Vagina (tissue), 2 donors: ENCODE data around the gene CTSA. TPM values are rescaled to one million over a fixed set of nuclear protein-coding genes. Genes with fewer than 3 reads are reported as not detected.

Experiments used
- DNase-seq, 2 donors: peaks; one replicate each; pipeline ENCODE4 v3.0.0-alpha.2; 2017; ENCODE audit errors: extremely low spot score in 2 of 2
- H3K27ac ChIP-seq: fragments of 200-600 bp; sonication (generic); one replicate; pipeline ENCODE4 v1.5.1; 2019
- H3K27me3 ChIP-seq: fragments of 200-600 bp; sonication (generic); one replicate; pipeline ENCODE4 v1.5.1; 2019
- H3K36me3 ChIP-seq, 2 donors: fragments of 200-600 bp; sonication (generic); one replicate each; pipeline ENCODE4 v1.5.1; 2017 to 2019
- H3K4me1 ChIP-seq: fragments of 200-600 bp; sonication (generic); one replicate; pipeline ENCODE4 v1.5.1; 2019
- H3K4me3 ChIP-seq, 2 donors: fragments of 200-600 bp; sonication (generic); 1 replicate in 1 of 2; 2 replicates in 1 of 2; pipeline ENCODE4 v1.5.1; 2016 to 2019
- H3K9me3 ChIP-seq: fragments of 200-600 bp; sonication (generic); one replicate; pipeline ENCODE4 v1.5.1; 2019
- CTCF ChIP-seq, 3 experiments: fragments of 450-650 bp in 2 of 3; fragments of 200-600 bp in 1 of 3; sonication (generic) in 1 of 3; IDR thresholded peaks; one replicate each; pipeline ENCODE4 v1.5.1; 2017 to 2019; ENCODE audit warnings: antibody characterized with exemption in 3 of 3, mild to moderate bottlenecking in 2 of 3, moderate library complexity in 2 of 3
- POLR2A ChIP-seq, 2 donors: fragments of 450-650 bp; IDR thresholded peaks; one replicate each; pipeline ENCODE4 v1.6.1; 2017; ENCODE audit warnings: antibody characterized with exemption in 2 of 2, mild to moderate bottlenecking in 2 of 2, moderate library complexity in 2 of 2
- POLR2AphosphoS5 ChIP-seq, 2 donors: sonication (generic); formaldehyde crosslinking; IDR thresholded peaks; one replicate each; pipeline ENCODE4 v1.9.0; 2017; ENCODE audit warnings: antibody characterized with exemption in 2 of 2, mild to moderate bottlenecking in 2 of 2, low read depth in 1 of 2; ENCODE audit not compliant: insufficient read depth in 1 of 2
- intact Hi-C: fragments of 100-400 bp; cut with DNase I; formaldehyde crosslinking; loops from one replicate; pipeline ENCODE4 v1.15.1; 2023
- total RNA-seq: library from RNA; depleted of rRNA; stranded (reverse); fragments of >200 nt; gene quantifications from one replicate; pipeline ENCODE4 v1.2.3, GENCODE V29; 2016

The CTSA gene
- total RNA-seq, 1 donor from 2014 or later = 114 TPM

GRCh38 chr20:45940053-45940452 is 48.9 kb downstream of the CTSA start:
- Histone ChIP-seq H3K27ac (no peak overlapping the region), H3K36me3 (peaks cover 8 to 76% of the 10 kb centered on the region in 2 donors), H3K27me3 (no peaks in the 10 kb centered on the region), H3K9me3 (no peaks in the 10 kb centered on the region), H3K4me1 (peaks cover 18% of the 10 kb centered on the region), H3K4me3 (no peak overlapping the region)
- DNase-seq = no peak
- intact Hi-C loops = no loop called here
- TF ChIP-seq POLR2A (IDR thresholded peaks at IDR 0.05) = no peak
- no peak for TF ChIP-seq POLR2AphosphoS5 (IDR thresholded peaks at IDR 0.05; ENCODE audit: insufficient read depth in 1 of 2, low read depth in 1 of 2)
- TF ChIP-seq CTCF (IDR thresholded peaks at IDR 0.05) = no peak

GRCh38 chr20:45940469-45940868 is 49.3 kb downstream of the CTSA start:
- H3K4me1 ChIP-seq = peaks cover 18% of the 10 kb centered on the region
- H3K27me3 ChIP-seq = no peaks in the 10 kb centered on the region
- H3K36me3 ChIP-seq = peaks cover 8 to 80% of the 10 kb centered on the region in 2 donors
- TF ChIP-seq POLR2A (IDR thresholded peaks at IDR 0.05) (no peak), CTCF (IDR thresholded peaks at IDR 0.05) (no peak), POLR2AphosphoS5 (IDR thresholded peaks at IDR 0.05; ENCODE audit: insufficient read depth in 1 of 2, low read depth in 1 of 2) (no peak)
- no peak overlapping the region for H3K4me3 ChIP-seq
- H3K9me3 ChIP-seq = no peaks in the 10 kb centered on the region
- no peak overlapping the region for H3K27ac ChIP-seq
- no peak for DNase-seq
- intact Hi-C loops = no loop called here

GRCh38 chr20:45943613-45944012 is 52.5 kb downstream of the CTSA start:
- Histone ChIP-seq H3K36me3 (peaks cover 8 to 96% of the 10 kb centered on the region in 2 donors), H3K9me3 (no peaks in the 10 kb centered on the region), H3K4me1 (peaks cover 22% of the 10 kb centered on the region), H3K4me3 (no peak overlapping the region), H3K27ac (no peak overlapping the region), H3K27me3 (no peaks in the 10 kb centered on the region)
- intact Hi-C loops = no loop called here
- no peak for DNase-seq
- TF ChIP-seq POLR2A (IDR thresholded peaks at IDR 0.05) (no peak), POLR2AphosphoS5 (IDR thresholded peaks at IDR 0.05; ENCODE audit: insufficient read depth in 1 of 2, low read depth in 1 of 2) (no peak)

- no peak overlapping the region for H3K4me3 ChIP-seq
- DNase-seq = no peak
- intact Hi-C loops = no loop called here
- H3K27ac ChIP-seq = no peak overlapping the region
- H3K27me3 ChIP-seq = no peaks in the 10 kb centered on the region
- H3K36me3 ChIP-seq = peaks cover 8 to 96% of the 10 kb centered on the region in 2 donors
- TF ChIP-seq POLR2AphosphoS5 (IDR thresholded peaks at IDR 0.05; ENCODE audit: insufficient read depth in 1 of 2, low read depth in 1 of 2) (peak in 1 of 2 donors; percentile 63), CTCF (IDR thresholded peaks at IDR 0.05) (no peak), POLR2A (IDR thresholded peaks at IDR 0.05) (no peak)
- H3K4me1 ChIP-seq = peaks cover 26% of the 10 kb centered on the region
- no peaks in the 10 kb centered on the region for H3K9me3 ChIP-seq
Observed at GRCh38 chr20:45944151-45944964, 53.2 kb downstream of the CTSA start.

- no peaks in the 10 kb centered on the region for H3K9me3 ChIP-seq
- no peak overlapping the region for H3K4me3 ChIP-seq
- H3K36me3 ChIP-seq = peaks cover 8 to 96% of the 10 kb centered on the region in 2 donors
- DNase-seq = no peak
- intact Hi-C loops = no loop called here
- H3K27ac ChIP-seq = peak overlapping the region; percentile 58
- TF ChIP-seq CTCF (IDR thresholded peaks at IDR 0.05) = peak in 1 of 3 experiments; percentile 5
- TF ChIP-seq POLR2AphosphoS5 (IDR thresholded peaks at IDR 0.05; ENCODE audit: insufficient read depth in 1 of 2, low read depth in 1 of 2) = no peak
- H3K27me3 ChIP-seq = no peaks in the 10 kb centered on the region
- H3K4me1 ChIP-seq = peaks cover 26% of the 10 kb centered on the region
Observed at GRCh38 chr20:45944965-45945677, 54.0 kb downstream of the CTSA start.
